SK-N-SH (cell line): Measurements from ENCODE around the gene CHCHD6. TPM values are rescaled to one million over a fixed set of nuclear protein-coding genes. Genes with fewer than 3 reads are reported as not detected.
A peak's percentile ranks its signal among the peaks of the same experiment; 100 is the strongest.

Source experiments
- CTCF ChIA-PET: fragments of 300-600, 350-600 bp; formaldehyde crosslinking; extraction: SDS; loops from one replicate; lab custom pipeline; 2021; lab: Yijun Ruan, JAX
- POLR2A ChIA-PET: fragments of 350-600 bp; sonication (Branson Sonifier 250); formaldehyde crosslinking; extraction: SDS; loops from one replicate; lab custom pipeline; 2020; ENCODE audit warnings: antibody characterized with exemption, inconsistent platforms; lab: Yijun Ruan, JAX
- DNase-seq: peaks from one replicate; pipeline ENCODE4 v3.0.0; 2012
- H2AFZ ChIP-seq: fragments of 200-600 bp; sonication (generic); 2 replicates; pipeline ENCODE4 v1.8.1; 2016; ENCODE audit warnings: antibody characterized with exemption, mild to moderate bottlenecking, low read depth
- H3F3A ChIP-seq: fragments of 200-600 bp; sonication (generic); replicated peaks from 2 replicates; pipeline ENCODE3; 2016; ENCODE audit warnings: antibody characterized with exemption, mild to moderate bottlenecking; ENCODE audit not compliant: insufficient read depth
- H3K27ac ChIP-seq, 2 experiments: fragments of 200-500 bp in 1 of 2; fragments of 200-600 bp in 1 of 2; sonication (Bioruptor generic) in 1 of 2; sonication (generic), shearing (Covaris generic) in 1 of 2; 2 replicates each; pipeline versions ENCODE4 v1.5.1 to v1.6.1; 2014 to 2016; ENCODE audit warnings: low read depth in 2 of 2, inconsistent platforms in 1 of 2, low read length in 1 of 2, mild to moderate bottlenecking in 1 of 2, mixed read lengths in 1 of 2
- H3K27me3 ChIP-seq: fragments of 200-600 bp; sonication (generic), shearing (Covaris generic); 2 replicates; pipeline ENCODE4 v1.6.1; 2016; ENCODE audit warnings: mixed run types; ENCODE audit not compliant: insufficient read depth
- H3K36me3 ChIP-seq, 2 experiments: fragments of 200-500 bp in 1 of 2; fragments of 200-600 bp in 1 of 2; sonication (Bioruptor generic) in 1 of 2; sonication (generic) in 1 of 2; replicated peaks in 1 of 2; 2 replicates each; pipeline versions ENCODE3 to v1.5.1; 2014 to 2016; ENCODE audit warnings: low read length in 1 of 2, mild to moderate bottlenecking in 1 of 2; ENCODE audit not compliant: insufficient read depth in 2 of 2, control insufficient read depth in 1 of 2
- H3K4me1 ChIP-seq, 2 experiments: fragments of 200-500 bp in 1 of 2; fragments of 200-600 bp in 1 of 2; sonication (Bioruptor generic) in 1 of 2; sonication (generic), shearing (Covaris generic) in 1 of 2; 2 replicates each; pipeline versions ENCODE4 v1.5.1 to v1.6.1; 2014 to 2016; ENCODE audit warnings: low read depth in 1 of 2, low read length in 1 of 2, mixed run types in 1 of 2; ENCODE audit not compliant: insufficient read depth in 2 of 2, control insufficient read depth in 1 of 2
- H3K4me2 ChIP-seq: fragments of 200-600 bp; sonication (generic), shearing (Covaris generic); 2 replicates; pipeline ENCODE4 v1.6.1; 2017; ENCODE audit warnings: mixed run types
- H3K4me3 ChIP-seq, 2 experiments: fragments of 200-500 bp in 1 of 2; fragments of 200-600 bp in 1 of 2; sonication (Bioruptor generic) in 1 of 2; sonication (generic), shearing (Covaris generic) in 1 of 2; 2 replicates each; pipeline versions ENCODE4 v1.5.1 to v1.8.1; 2014 to 2016; ENCODE audit warnings: low read depth in 2 of 2, inconsistent platforms in 1 of 2, low read length in 1 of 2, mild to moderate bottlenecking in 1 of 2, mixed read lengths in 1 of 2, moderate library complexity in 1 of 2
- H3K79me2 ChIP-seq: fragments of 200-600 bp; sonication (generic); 2 replicates; pipeline ENCODE4 v1.8.1; 2017; ENCODE audit warnings: mild to moderate bottlenecking; ENCODE audit not compliant: insufficient read depth
- H3K9ac ChIP-seq: fragments of 200-600 bp; sonication (generic); 2 replicates; pipeline ENCODE4 v1.6.1; 2017; ENCODE audit warnings: mixed run types
- H3K9me2 ChIP-seq: fragments of 200-600 bp; sonication (generic); 2 replicates; pipeline ENCODE4 v1.6.1; 2017; ENCODE audit warnings: mixed run types
- H3K9me3 ChIP-seq: fragments of 200-600 bp; sonication (generic); 2 replicates; pipeline ENCODE4 v1.6.1; 2017; ENCODE audit warnings: mixed run types, mild to moderate bottlenecking, moderate library complexity
- H4K20me1 ChIP-seq: fragments of 200-600 bp; sonication (generic); 2 replicates; pipeline ENCODE4 v1.6.1; 2017; ENCODE audit warnings: mild to moderate bottlenecking, mixed run types; ENCODE audit not compliant: insufficient read depth
- CHD2 ChIP-seq: fragments of 150-350 bp; IDR thresholded peaks from 2 replicates; pipeline ENCODE4 v1.6.1; 2018; ENCODE audit warnings: low read length; ENCODE audit not compliant: partially characterized antibody
- CTCF ChIP-seq: fragments of 200-600 bp; sonication (generic); IDR thresholded peaks from 2 replicates; pipeline ENCODE4 v1.6.1; 2017; ENCODE audit warnings: antibody characterized with exemption, mild to moderate bottlenecking, moderate library complexity
- GATA2 ChIP-seq: sonication (generic); formaldehyde crosslinking; IDR thresholded peaks from 2 replicates; pipeline ENCODE4 v1.5.0; 2020; ENCODE audit warnings: mild to moderate bottlenecking, missing genetic modification reagents
- MAX ChIP-seq: IDR thresholded peaks from 2 replicates; pipeline ENCODE4 v1.4.0; 2012; ENCODE audit warnings: low read depth
- MXI1 ChIP-seq: IDR thresholded peaks from 2 replicates; pipeline ENCODE4 v1.6.1; 2012; ENCODE audit warnings: mild to moderate bottlenecking, low read depth, low read length, improper control_type of control experiment
- NRF1 ChIP-seq: IDR thresholded peaks from 2 replicates; pipeline ENCODE4 v1.6.1; 2012; ENCODE audit warnings: low read depth, mild to moderate bottlenecking, low read length
- PBX3 ChIP-seq: IDR thresholded peaks from 2 replicates; pipeline ENCODE4; 2012
- RAD21 ChIP-seq: IDR thresholded peaks from 2 replicates; pipeline ENCODE4 v1.6.1; 2012; ENCODE audit warnings: mild to moderate bottlenecking, low read length
- RCOR1 ChIP-seq: fragments of 150-350 bp; IDR thresholded peaks from 2 replicates; pipeline ENCODE4 v1.6.1; 2017; ENCODE audit warnings: antibody characterized with exemption, low read length
- SMC3 ChIP-seq: IDR thresholded peaks from 2 replicates; pipeline ENCODE4 v1.6.1; 2012; ENCODE audit warnings: low read depth, low read length, improper control_type of control experiment
- TAF1 ChIP-seq: IDR thresholded peaks from 2 replicates; pipeline ENCODE4 v1.6.1; 2012; ENCODE audit warnings: low read depth, mild to moderate bottlenecking, low read length, moderate library complexity, borderline replicate concordance
- TEAD4 ChIP-seq: IDR thresholded peaks from 2 replicates; pipeline ENCODE4 v1.4.0; 2012; ENCODE audit warnings: mild to moderate bottlenecking, borderline replicate concordance; ENCODE audit not compliant: insufficient read depth
- YY1 ChIP-seq: IDR thresholded peaks from 2 replicates; pipeline ENCODE4 v1.4.0; 2012; ENCODE audit warnings: low read depth, mild to moderate bottlenecking
- ZBTB33 ChIP-seq: IDR thresholded peaks from 2 replicates; pipeline ENCODE4 v1.4.0; 2012; ENCODE audit warnings: low read depth, borderline replicate concordance
- WGBS: methylation state at CpG from one replicate; pipeline ENCODE4 v1.1.6; 2017; ENCODE audit warnings: low lambda C conversion rate; 5-methylcytosine and 5-hydroxymethylcytosine counted together
- polyA plus RNA-seq, 3 experiments: library from polyadenylated mRNA; depleted of rRNA; stranded (reverse); fragments of >200 nt; gene quantifications; 2 replicates each; pipeline ENCODE4 v1.2.3, GENCODE V29; 2012

The CHCHD6 gene
- polyA plus RNA-seq, 1 of the 3 experiments (the other 2 are of a cell fraction): 42.5 TPM

- no peak for TF ChIP-seq CTCF
These were observed 278.1 kb downstream of the CHCHD6 start (continued) for GRCh38 chr3:126982126-126982470.

- WGBS: 5% methylated on average over 11 of the region's 89 CpGs
- Histone ChIP-seq H3K4me3 (peak within 1 kb of the TSS; percentile 84 to 89), H3K4me1 (peaks cover 10 to 41% of the 10 kb centered on the region in 2 experiments; a peak in 2 of 4 replicates), H3F3A (no peaks in the 10 kb centered on the region), H3K4me2 (peak within 1 kb of the TSS; percentile 96), H3K79me2 (peaks cover 42% of the 10 kb centered on the region), H3K27me3 (no peaks in the 10 kb centered on the region), H3K36me3 (no peaks in the 10 kb centered on the region)
- TF ChIP-seq PBX3: no peak
- 0 out of 2 replicates have a peak, but pooled peaks have one; percentile 40 for TF ChIP-seq ZBTB33
- peak; percentile 21; the same call in 1 of the 2 replicates for TF ChIP-seq TAF1
- peak; percentile 74 for TF ChIP-seq NRF1
- TF ChIP-seq RAD21: peak; percentile 53
- TF ChIP-seq GATA2 (CRISPR knock-in tag): no peak
- peak; percentile 83 for TF ChIP-seq MAX
- TF ChIP-seq CHD2: peak; percentile 35
- no peak for TF ChIP-seq YY1
- TF ChIP-seq CTCF: peak; percentile 81
- TF ChIP-seq MXI1: peak; percentile 72
- TF ChIP-seq SMC3: peak; percentile 71
- TF ChIP-seq TEAD4: peak; percentile 48; the same call in 1 of the 2 replicates
- TF ChIP-seq RCOR1: peak; percentile 63
- TF ChIP-seq, all 33 proteins: peak for 11
- ChIA-PET CTCF (interaction anchor here (0.6 to 11.4 kb wide), 40 partner anchors 10 to 565 kb away, joined by 3 to 163 read pairs (median 4); no protein-coding TSS in a partner anchor), POLR2A (no interaction called here)
- H3K9me2 ChIP-seq: no peaks in the 10 kb centered on the region
- DNase-seq: peak; percentile 97
- H2AFZ ChIP-seq: peak within 1 kb of the TSS; percentile 85
- H4K20me1 ChIP-seq: peaks cover 37% of the 10 kb centered on the region
- H3K27ac ChIP-seq: peak within 1 kb of the TSS; percentile 53; a peak in 3 of 4 replicates
- H3K9me3 ChIP-seq: no peaks in the 10 kb centered on the region
- peak within 1 kb of the TSS; percentile 86 for H3K9ac ChIP-seq
These were observed 278.6 kb downstream of the CHCHD6 start, which contains the start of gene PLXNA1 for GRCh38 chr3:126982471-126983175. TSS of gene PLXNA1 (plus strand) at chr3:126983115. CDS start at chr3:126988594, 5,479 bp downstream.
